ENCODE measurements around the gene ELOVL3. TPM values are rescaled to one million over a fixed set of nuclear protein-coding genes. Genes with fewer than 3 reads are reported as not detected.

The ELOVL3 gene
- total and polyA plus RNA-seq, 10 of the 15 experiments (the other 5 are each of a cell fraction or from before 2014, with no cell fraction given), result 0.10 to 0.18 (median 0.11) TPM; not detected in 7

DNA sequence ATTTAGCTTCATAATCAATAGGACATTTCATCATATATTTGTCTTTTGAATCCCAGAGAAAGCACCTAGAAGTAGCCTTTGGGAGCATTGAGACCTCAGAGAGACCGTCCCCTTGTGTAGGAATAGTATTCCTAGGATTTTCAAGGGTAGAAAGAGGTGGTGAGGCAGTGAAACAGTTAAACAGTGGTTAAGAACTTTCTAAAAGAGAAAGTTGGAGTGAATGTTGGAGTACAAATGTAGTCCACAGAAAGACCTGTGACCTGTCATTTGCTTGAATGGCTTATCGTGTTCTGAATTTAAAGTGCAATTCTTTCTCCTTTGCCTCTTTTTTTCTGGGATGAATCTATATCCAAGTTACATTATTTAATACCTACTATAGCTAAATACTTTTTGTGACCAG is 49.2 kb downstream of the ELOVL3 start:
- no peak overlapping the region for H3K9ac ChIP-seq (ENCODE audit: control insufficient read depth, insufficient read depth, low read length)
- no peak for TF ChIP-seq JUND (IDR thresholded peaks at IDR 0.05; ENCODE audit: low read depth, low read length)
- no peak for TF ChIP-seq HDGF (IDR thresholded peaks at IDR 0.05)
- no peak for TF ChIP-seq YY1 (IDR thresholded peaks at IDR 0.05; ENCODE audit: low read depth, low read length)
- no peak for TF ChIP-seq KLF5 (IDR thresholded peaks at IDR 0.05; ENCODE audit: partially characterized antibody)
- TF ChIP-seq NRF1 (conservative IDR thresholded peaks at IDR 0.05; ENCODE audit: low read depth, low read length), result no peak
- no peak for TF ChIP-seq ZNF217 (IDR thresholded peaks at IDR 0.05)
- TF ChIP-seq ZNF622 (IDR thresholded peaks at IDR 0.05), result no peak
- TF ChIP-seq E4F1 (IDR thresholded peaks at IDR 0.05; ENCODE audit: borderline replicate concordance, partially characterized antibody), result no peak
- no peak for TF ChIP-seq SMC3 (IDR thresholded peaks at IDR 0.05; ENCODE audit: borderline replicate concordance, low read length)
- TF ChIP-seq ZBED1 (IDR thresholded peaks at IDR 0.05; ENCODE audit: borderline replicate concordance), result no peak
- TF ChIP-seq ZNF384 (IDR thresholded peaks at IDR 0.05; ENCODE audit: borderline replicate concordance, low read depth, low read length), result no peak
- TF ChIP-seq, protein P1, sequence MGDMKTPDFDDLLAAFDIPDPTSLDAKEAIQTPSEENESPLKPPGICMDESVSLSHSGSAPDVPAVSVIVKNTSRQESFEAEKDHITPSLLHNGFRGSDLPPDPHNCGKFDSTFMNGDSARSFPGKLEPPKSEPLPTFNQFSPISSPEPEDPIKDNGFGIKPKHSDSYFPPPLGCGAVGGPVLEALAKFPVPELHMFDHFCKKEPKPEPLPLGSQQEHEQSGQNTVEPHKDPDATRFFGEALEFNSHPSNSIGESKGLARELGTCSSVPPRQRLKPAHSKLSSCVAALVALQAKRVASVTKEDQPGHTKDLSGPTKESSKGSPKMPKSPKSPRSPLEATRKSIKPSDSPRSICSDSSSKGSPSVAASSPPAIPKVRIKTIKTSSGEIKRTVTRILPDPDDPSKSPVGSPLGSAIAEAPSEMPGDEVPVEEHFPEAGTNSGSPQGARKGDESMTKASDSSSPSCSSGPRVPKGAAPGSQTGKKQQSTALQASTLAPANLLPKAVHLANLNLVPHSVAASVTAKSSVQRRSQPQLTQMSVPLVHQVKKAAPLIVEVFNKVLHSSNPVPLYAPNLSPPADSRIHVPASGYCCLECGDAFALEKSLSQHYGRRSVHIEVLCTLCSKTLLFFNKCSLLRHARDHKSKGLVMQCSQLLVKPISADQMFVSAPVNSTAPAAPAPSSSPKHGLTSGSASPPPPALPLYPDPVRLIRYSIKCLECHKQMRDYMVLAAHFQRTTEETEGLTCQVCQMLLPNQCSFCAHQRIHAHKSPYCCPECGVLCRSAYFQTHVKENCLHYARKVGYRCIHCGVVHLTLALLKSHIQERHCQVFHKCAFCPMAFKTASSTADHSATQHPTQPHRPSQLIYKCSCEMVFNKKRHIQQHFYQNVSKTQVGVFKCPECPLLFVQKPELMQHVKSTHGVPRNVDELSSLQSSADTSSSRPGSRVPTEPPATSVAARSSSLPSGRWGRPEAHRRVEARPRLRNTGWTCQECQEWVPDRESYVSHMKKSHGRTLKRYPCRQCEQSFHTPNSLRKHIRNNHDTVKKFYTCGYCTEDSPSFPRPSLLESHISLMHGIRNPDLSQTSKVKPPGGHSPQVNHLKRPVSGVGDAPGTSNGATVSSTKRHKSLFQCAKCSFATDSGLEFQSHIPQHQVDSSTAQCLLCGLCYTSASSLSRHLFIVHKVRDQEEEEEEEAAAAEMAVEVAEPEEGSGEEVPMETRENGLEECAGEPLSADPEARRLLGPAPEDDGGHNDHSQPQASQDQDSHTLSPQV (IDR thresholded peaks at IDR 0.05), result no peak
- H3K4me2 ChIP-seq (ENCODE audit: control insufficient read depth, insufficient read depth), result no peak overlapping the region
- no peak overlapping the region for H3K27ac ChIP-seq (ENCODE audit: control insufficient read depth, insufficient read depth)
- H3K36me3 ChIP-seq (ENCODE audit: control insufficient read depth in 2 of 2, insufficient read depth in 2 of 2, low read length in 1 of 2), result peaks cover 3 to 11% of the 10 kb centered on the region in 2 experiments; a peak in 2 of 4 replicates
- peaks cover 17% of the 10 kb centered on the region for H3K79me2 ChIP-seq (ENCODE audit: control insufficient read depth, insufficient read depth, low read length)
- H3K4me3 ChIP-seq, result no peak overlapping the region
- ATAC-seq (no peak), FAIRE-seq (no peak), DNase-seq (ENCODE audit: low read depth, low spot score) (no peak)
- intact Hi-C loops (cut with micrococcal nuclease; ENCODE audit: unreplicated experiment), result no loop called here
- POLR2A ChIA-PET, result interaction anchor here (0.9 kb wide), 1 partner anchor 25 kb away, joined by 3 read pairs; no protein-coding TSS in a partner anchor
- SMC1A ChIA-PET (ENCODE audit: uncharacterized antibody, unreplicated experiment), result interaction anchor here (0.8 kb wide), 1 partner anchor 29 kb away, joined by 3 read pairs; no protein-coding TSS in a partner anchor
- no peaks in the 10 kb centered on the region for H3K9me3 ChIP-seq (replicated peaks; ENCODE audit: control insufficient read depth, insufficient read depth, low read length)
- in situ Hi-C loops (cut with MboI), result no loop called here
- TSS peak; percentile 25 for BruUV-seq (replicated peaks)
- RAD21 ChIA-PET (ENCODE audit: unreplicated experiment), result no interaction called here
- no peak overlapping the region for H2AFZ ChIP-seq (ENCODE audit: control insufficient read depth, low read depth, low read length)
- CTCF ChIA-PET, result interaction anchor here (0.6 to 2.0 kb wide), 4 partner anchors 21 to 430 kb away, joined by 3 to 4 read pairs (median 3); no protein-coding TSS in a partner anchor
- no peaks in the 10 kb centered on the region for H4K20me1 ChIP-seq (ENCODE audit: control insufficient read depth, insufficient read depth)
- H3K27me3 ChIP-seq (replicated peaks in 1 of 2; ENCODE audit: control insufficient read depth in 2 of 2, insufficient read depth in 2 of 2, low read length in 1 of 2), result no peaks in the 10 kb centered on the region
- WGBS (ENCODE audit: insufficient coverage, insufficient replicate concordance, low lambda C conversion rate, missing lambda C conversion rate), result 100% methylated on average over 2 of the region's 2 CpGs
- peaks cover 3% of the 10 kb centered on the region; the same call in 1 of the 2 replicates for H3K4me1 ChIP-seq (ENCODE audit: control insufficient read depth, insufficient read depth, low read length)
